Natural killer cell (primary cell): Measurements from ENCODE around the gene MCM3AP. TPM values are rescaled to one million over a fixed set of nuclear protein-coding genes. Genes with fewer than 3 reads are reported as not detected.

ENCODE experiments used
- ATAC-seq, 3 donors: fragments of 150-1000 bp in 2 of 3; fragments of 200-7000 bp in 1 of 3; cut with Tn5 transposase; 1 replicate in 1 of 3; 2 replicates in 2 of 3; pipeline ENCODE4 v1.10.0; 2021; ENCODE audit warnings: mild to moderate bottlenecking in 2 of 3, moderate library complexity in 2 of 3
- DNase-seq, 2 donors: peaks; one replicate each; pipeline versions ENCODE4 v3.0.0 to v3.0.0-alpha.2; 2013 to 2021; ENCODE audit warnings: mixed read lengths in 1 of 2
- H3K27ac ChIP-seq: one replicate; pipeline ENCODE4 v1.5.1; 2013; ENCODE audit warnings: mild to moderate bottlenecking, low read length
- H3K27me3 ChIP-seq: one replicate; pipeline ENCODE4 v1.6.1; 2013; ENCODE audit warnings: low read length; ENCODE audit not compliant: control insufficient read depth, insufficient read depth
- H3K36me3 ChIP-seq: one replicate; pipeline ENCODE4 v1.6.1; 2013; ENCODE audit warnings: low read length; ENCODE audit not compliant: control insufficient read depth, insufficient read depth
- H3K4me1 ChIP-seq: one replicate; pipeline ENCODE4 v1.6.1; 2013; ENCODE audit warnings: low read length; ENCODE audit not compliant: control insufficient read depth, insufficient read depth
- H3K4me3 ChIP-seq: one replicate; pipeline ENCODE4 v1.5.1; 2013; ENCODE audit warnings: low read length
- H3K9me3 ChIP-seq: one replicate; pipeline ENCODE4 v1.6.1; 2013; ENCODE audit warnings: low read length; ENCODE audit not compliant: control insufficient read depth, insufficient read depth
- H3K27ac Mint-ChIP-seq, 2 donors: one replicate each; pipeline ENCODE4 v1.8.0; 2022; ENCODE audit warnings: mild to moderate bottlenecking in 2 of 2, mixed read lengths in 2 of 2, moderate library complexity in 1 of 2
- H3K27me3 Mint-ChIP-seq, 2 donors: one replicate each; pipeline ENCODE4 v1.8.0; 2022; ENCODE audit warnings: low read depth in 2 of 2, mixed read lengths in 2 of 2
- H3K36me3 Mint-ChIP-seq: one replicate; pipeline ENCODE4 v1.8.0; 2022; ENCODE audit warnings: mixed read lengths
- H3K4me1 Mint-ChIP-seq, 2 donors: one replicate each; pipeline ENCODE4 v1.8.0; 2022; ENCODE audit warnings: mixed read lengths in 2 of 2
- H3K4me3 Mint-ChIP-seq: one replicate; pipeline ENCODE4 v1.8.0; 2022; ENCODE audit warnings: mild to moderate bottlenecking, moderate library complexity, mixed read lengths
- H3K9me3 Mint-ChIP-seq, 2 donors: one replicate each; pipeline ENCODE4 v1.8.0; 2022; ENCODE audit warnings: mixed read lengths in 2 of 2
- CTCF ChIP-seq: fragments of 200-600 bp; IDR thresholded peaks from one replicate; pipeline ENCODE4 v1.8.0; 2022; ENCODE audit warnings: antibody characterized with exemption
- WGBS: methylation state at CpG from one replicate; pipeline ENCODE4 v1.1.7; 2013; ENCODE audit warnings: missing lambda C conversion rate; ENCODE audit not compliant: insufficient coverage; 5-methylcytosine and 5-hydroxymethylcytosine counted together
- intact Hi-C: fragments of 100-400 bp; cut with micrococcal nuclease; formaldehyde crosslinking; loops from one replicate; pipeline ENCODE4 v1.14.2; 2022
- total RNA-seq, 4 donors: library from RNA; stranded (reverse); fragments of 120-200 nt in 1 of 4; gene quantifications; one replicate each; pipeline versions ENCODE4 v1.2.3 to v1.2.4, GENCODE V29; 2013 to 2022

Gene MCM3AP
- total RNA-seq, 3 donors from 2014 or later (not counting 1 experiment from before 2014, with no cell fraction given), result 143 to 172 (median 159) TPM

- no peaks in the 10 kb centered on the region for H3K27me3 Mint-ChIP-seq
- peaks cover 23 to 26% of the 10 kb centered on the region in 2 donors for H3K4me1 Mint-ChIP-seq
- DNase-seq, result no peak
- H3K4me1 ChIP-seq, result peaks cover 10% of the 10 kb centered on the region
- 91% methylated on average over 3 of the region's 3 CpGs for WGBS
- H3K9me3 ChIP-seq, result no peaks in the 10 kb centered on the region
- no peak overlapping the region for H3K4me3 ChIP-seq
- H3K27ac Mint-ChIP-seq, result peak overlapping the region in 1 of 2 donors; percentile 39
- ATAC-seq, result no peak
- no peak overlapping the region for H3K4me3 Mint-ChIP-seq
- no peak overlapping the region for H3K27ac ChIP-seq
- H3K36me3 Mint-ChIP-seq, result peaks cover 27% of the 10 kb centered on the region
- H3K27me3 ChIP-seq, result no peaks in the 10 kb centered on the region
- H3K9me3 Mint-ChIP-seq, result no peaks in the 10 kb centered on the region
- intact Hi-C loops, result no loop called here
- H3K36me3 ChIP-seq, result peaks cover 77% of the 10 kb centered on the region
- TF ChIP-seq CTCF, result no peak
Observed at GRCh38 chr21:46247699-46248421, 37.6 kb downstream of the MCM3AP start.

- peaks cover 3% of the 10 kb centered on the region for H3K4me1 ChIP-seq
- Mint-ChIP-seq H3K36me3 (peaks cover 32% of the 10 kb centered on the region), H3K9me3 (no peaks in the 10 kb centered on the region), H3K4me3 (no peak overlapping the region), H3K27ac (peak overlapping the region in 1 of 2 donors; percentile 60), H3K4me1 (peaks cover 16 to 23% of the 10 kb centered on the region in 2 donors), H3K27me3 (no peaks in the 10 kb centered on the region)
- no peaks in the 10 kb centered on the region for H3K27me3 ChIP-seq
- H3K27ac ChIP-seq, result no peak overlapping the region
- no peak for DNase-seq
- no peak overlapping the region for H3K4me3 ChIP-seq
- intact Hi-C loops, result no loop called here
- H3K9me3 ChIP-seq, result no peaks in the 10 kb centered on the region
- no peak for ATAC-seq
- 92% methylated on average over 6 of the region's 6 CpGs for WGBS
- no peak for TF ChIP-seq CTCF
- H3K36me3 ChIP-seq, result peaks cover 85% of the 10 kb centered on the region
Observed at GRCh38 chr21:46246345-46246744, 39.1 kb downstream of the MCM3AP start.

GRCh38 chr21:46245213-46245915, 40.0 kb downstream of the MCM3AP start:
- H3K36me3 ChIP-seq, result peaks cover 85% of the 10 kb centered on the region
- intact Hi-C loops, result no loop called here
- Mint-ChIP-seq H3K4me1 (peaks cover 16% of the 10 kb centered on the region in 2 donors), H3K4me3 (no peak overlapping the region), H3K9me3 (no peaks in the 10 kb centered on the region), H3K27me3 (no peaks in the 10 kb centered on the region), H3K36me3 (peaks cover 32% of the 10 kb centered on the region), H3K27ac (peak overlapping the region in 1 of 2 donors; percentile 8)
- no peak overlapping the region for H3K4me3 ChIP-seq
- no peak for ATAC-seq
- no peak for TF ChIP-seq CTCF
- 73% methylated on average over 3 of the region's 3 CpGs for WGBS
- H3K4me1 ChIP-seq, result peaks cover 1% of the 10 kb centered on the region
- no peaks in the 10 kb centered on the region for H3K9me3 ChIP-seq
- H3K27me3 ChIP-seq, result no peaks in the 10 kb centered on the region
- no peak for DNase-seq
- no peak overlapping the region for H3K27ac ChIP-seq
